Measurements from ENCODE around the gene WDCP. TPM values are rescaled to one million over a fixed set of nuclear protein-coding genes. Genes with fewer than 3 reads are reported as not detected.
"Not testable (repeated sequence)": the region's sequence is repeated elsewhere in the genome, so short reads cannot be mapped to it uniquely, and the experiment has no call there.

Gene WDCP
- total and polyA plus RNA-seq, 7 donors: 4.6 to 17.3 (median 7.1) TPM

- Histone ChIP-seq H3K4me1 (no peaks in the 10 kb centered on the region), H3K4me3 (no peak overlapping the region), H3K27ac (no peak overlapping the region), H3K9me3 (no peaks in the 10 kb centered on the region), H3K27me3 (ENCODE audit: insufficient read depth in 3 of 3, low read length in 2 of 3) (no peaks in the 10 kb centered on the region), H3K36me3 (ENCODE audit: insufficient read depth in 1 of 2, low read depth in 1 of 2) (peaks cover 0 to 3% of the 10 kb centered on the region in 2 donors)
- WGBS, 3 donors: 76 to 85% (median 80%) methylated on average over 8 of the region's 8 CpGs
- no peak for TF ChIP-seq CTCF (IDR thresholded peaks at IDR 0.05)
- ATAC-seq (no peak), DNase-seq (no peak)
- intact Hi-C loops (cut with DNase I): no loop called here
Measured at GRCh38 chr2:24017711-24018110, 29.5 kb downstream of the WDCP start.

GRCh38 chr2:24016853-24017703 lies 30.1 kb downstream of the WDCP start:
- H3K4me1 ChIP-seq: no peaks in the 10 kb centered on the region
- no peaks in the 10 kb centered on the region for H3K36me3 ChIP-seq (ENCODE audit: insufficient read depth in 1 of 2, low read depth in 1 of 2)
- no peak overlapping the region for H3K27ac ChIP-seq
- 87 to 90% (median 89%) methylated on average over 34 to 35 of the region's 35 CpGs for WGBS, 3 donors
- H3K27me3 ChIP-seq (ENCODE audit: insufficient read depth in 3 of 3, low read length in 2 of 3): no peaks in the 10 kb centered on the region
- no peak overlapping the region for H3K4me3 ChIP-seq
- no peak for TF ChIP-seq CTCF (IDR thresholded peaks at IDR 0.05)
- no peak for DNase-seq
- intact Hi-C loops (cut with DNase I): no loop called here
- no peak for ATAC-seq
- H3K9me3 ChIP-seq: no peaks in the 10 kb centered on the region

GRCh38 chr2:24016376-24016761 lies 30.8 kb downstream of the WDCP start:
- ATAC-seq (peak in 1 of 4 donors; percentile 13), DNase-seq (no peak)
- intact Hi-C loops (cut with DNase I): no loop called here
- WGBS, 3 donors: 75 to 86% (median 80%) methylated on average over 5 to 9 of the region's 9 CpGs
- peaks cover 0 to 2% (median 0%) of the 10 kb centered on the region in 3 donors for H3K27me3 ChIP-seq (ENCODE audit: insufficient read depth in 3 of 3, low read length in 2 of 3)
- H3K27ac ChIP-seq: no peak overlapping the region
- H3K4me3 ChIP-seq: no peak overlapping the region
- no peaks in the 10 kb centered on the region for H3K9me3 ChIP-seq
- H3K4me1 ChIP-seq: no peaks in the 10 kb centered on the region
- no peak for TF ChIP-seq CTCF (IDR thresholded peaks at IDR 0.05)
- no peaks in the 10 kb centered on the region for H3K36me3 ChIP-seq (ENCODE audit: insufficient read depth in 1 of 2, low read depth in 1 of 2)

GRCh38 chr2:24015562-24016375 lies 31.4 kb downstream of the WDCP start:
- DNase-seq (no peak), ATAC-seq (no peak)
- Histone ChIP-seq H3K9me3 (no peaks in the 10 kb centered on the region), H3K4me1 (no peaks in the 10 kb centered on the region), H3K27ac (no peak overlapping the region), H3K27me3 (ENCODE audit: insufficient read depth in 3 of 3, low read length in 2 of 3) (peaks cover 0 to 5% (median 4%) of the 10 kb centered on the region in 3 donors), H3K36me3 (ENCODE audit: insufficient read depth in 1 of 2, low read depth in 1 of 2) (no peaks in the 10 kb centered on the region), H3K4me3 (no peak overlapping the region)
- intact Hi-C loops (cut with DNase I): no loop called here
- WGBS, 3 donors: 65 to 74% (median 70%) methylated on average over 9 to 11 of the region's 11 CpGs
- TF ChIP-seq CTCF (IDR thresholded peaks at IDR 0.05): no peak

GRCh38 chr2:24014902-24015301 lies 32.3 kb downstream of the WDCP start:
- peaks cover 0 to 12% (median 11%) of the 10 kb centered on the region in 3 donors for H3K27me3 ChIP-seq (ENCODE audit: insufficient read depth in 3 of 3, low read length in 2 of 3)
- ATAC-seq; H3K4me3 ChIP-seq; H3K4me1 ChIP-seq; H3K9me3 ChIP-seq; intact Hi-C loops (cut with DNase I); DNase-seq; H3K36me3 ChIP-seq (ENCODE audit: insufficient read depth in 1 of 2, low read depth in 1 of 2); H3K27ac ChIP-seq: not testable (repeated sequence)
- WGBS, 3 donors: 91 to 95% (median 93%) methylated on average over 6 of the region's 6 CpGs

Measured in psoas muscle (tissue), 8 donors.